Esophagus muscularis mucosa (tissue), 4 donors: Measurements from ENCODE around the gene L3HYPDH.

Experiments used
- CTCF ChIP-seq, 3 experiments: fragments of 200-600 bp in 2 of 3; fragments of 450-650 bp in 1 of 3; sonication (generic) in 2 of 3; IDR thresholded peaks; one replicate each; pipeline ENCODE4 v1.5.1; 2017 to 2019; ENCODE audit warnings: antibody characterized with exemption in 3 of 3, mild to moderate bottlenecking in 2 of 3, moderate library complexity in 1 of 3
- EP300 ChIP-seq: sonication (generic); formaldehyde crosslinking; IDR thresholded peaks from one replicate; pipeline ENCODE4 v1.6.1; 2017; ENCODE audit warnings: antibody characterized with exemption
- POLR2A ChIP-seq: fragments of 450-650 bp; IDR thresholded peaks from one replicate; pipeline ENCODE4 v1.6.1; 2017; ENCODE audit warnings: antibody characterized with exemption, moderate library complexity, mild to moderate bottlenecking, low read depth
- POLR2AphosphoS5 ChIP-seq, 2 donors: sonication (generic); formaldehyde crosslinking; IDR thresholded peaks; one replicate each; pipeline ENCODE4 v1.6.1; 2017; ENCODE audit warnings: antibody characterized with exemption in 2 of 2

- no peak for TF ChIP-seq EP300
- no peak for TF ChIP-seq POLR2A
- TF ChIP-seq CTCF (IDR thresholded peaks at IDR 0.05) = no peak
- no peak for TF ChIP-seq POLR2AphosphoS5 (IDR thresholded peaks at IDR 0.05)
Observed at GRCh38 chr14:59460378-59460777, 23.8 kb downstream of the L3HYPDH start.
